Dendritic cell treated with granulocyte-macrophage colony-stimulating factor and Interleukin-4, amounts not matched to agents 40 ng/mL and 50 ng/mL, for 4 days (primary cell): ENCODE data around the gene CMSS1.

ENCODE experiments used
- H3K27ac Mint-ChIP-seq: one replicate; pipeline ENCODE4 v1.8.0; 2022; ENCODE audit warnings: mild to moderate bottlenecking, mixed read lengths
- H3K27me3 Mint-ChIP-seq: one replicate; pipeline ENCODE4 v1.8.0; 2022; ENCODE audit warnings: mild to moderate bottlenecking, mixed read lengths
- H3K36me3 Mint-ChIP-seq: one replicate; pipeline ENCODE4 v1.8.0; 2022; ENCODE audit warnings: low read depth, mixed read lengths
- H3K4me1 Mint-ChIP-seq: one replicate; pipeline ENCODE4 v1.8.0; 2022; ENCODE audit warnings: low read depth, mixed read lengths
- H3K4me3 Mint-ChIP-seq: one replicate; pipeline ENCODE4 v1.8.0; 2022; ENCODE audit warnings: mild to moderate bottlenecking, moderate library complexity, mixed read lengths
- H3K9me3 Mint-ChIP-seq: one replicate; pipeline ENCODE4 v1.8.0; 2022; ENCODE audit warnings: mixed read lengths
- intact Hi-C: fragments of 100-400 bp; cut with micrococcal nuclease; formaldehyde crosslinking; loops from one replicate; pipeline ENCODE4 v1.15.0; 2022

Gene CMSS1

GRCh38 chr3:99940350-99940749 is 122.7 kb downstream of the CMSS1 start:
- no peak overlapping the region for H3K4me3 Mint-ChIP-seq
- no peaks in the 10 kb centered on the region for H3K36me3 Mint-ChIP-seq
- intact Hi-C loops, result no loop called here
- no peaks in the 10 kb centered on the region for H3K27me3 Mint-ChIP-seq
- no peak overlapping the region for H3K27ac Mint-ChIP-seq
- H3K4me1 Mint-ChIP-seq, result no peaks in the 10 kb centered on the region
- no peaks in the 10 kb centered on the region for H3K9me3 Mint-ChIP-seq

- no peaks in the 10 kb centered on the region for H3K27me3 Mint-ChIP-seq
- H3K9me3 Mint-ChIP-seq, result no peaks in the 10 kb centered on the region
- intact Hi-C loops, result no loop called here
- H3K27ac Mint-ChIP-seq, result no peak overlapping the region
- H3K36me3 Mint-ChIP-seq, result no peaks in the 10 kb centered on the region
- no peak overlapping the region for H3K4me3 Mint-ChIP-seq
- H3K4me1 Mint-ChIP-seq, result no peaks in the 10 kb centered on the region
Measured at GRCh38 chr3:99941211-99941610, 123.5 kb downstream of the CMSS1 start.

GRCh38 chr3:99943931-99944761 is 126.5 kb downstream of the CMSS1 start:
- Mint-ChIP-seq H3K4me1 (no peaks in the 10 kb centered on the region), H3K4me3 (no peak overlapping the region)
- intact Hi-C loops, result no loop called here

GRCh38 chr3:99945328-99945995 is 127.8 kb downstream of the CMSS1 start:
- Mint-ChIP-seq H3K27me3 (no peaks in the 10 kb centered on the region), H3K27ac (no peak overlapping the region), H3K36me3 (no peaks in the 10 kb centered on the region), H3K9me3 (no peaks in the 10 kb centered on the region), H3K4me1 (peaks cover 3% of the 10 kb centered on the region), H3K4me3 (no peak overlapping the region)
- intact Hi-C loops, result no loop called here

More at GRCh38 chr3:99943931-99944761, 126.5 kb downstream of the CMSS1 start:
- Mint-ChIP-seq H3K36me3 (no peaks in the 10 kb centered on the region), H3K27ac (no peak overlapping the region), H3K27me3 (no peaks in the 10 kb centered on the region), H3K9me3 (no peaks in the 10 kb centered on the region)

GRCh38 chr3:99947356-99947755 is 129.7 kb downstream of the CMSS1 start:
- Mint-ChIP-seq H3K4me3 (no peak overlapping the region), H3K4me1 (peaks cover 11% of the 10 kb centered on the region), H3K27ac (no peak overlapping the region), H3K27me3 (no peaks in the 10 kb centered on the region), H3K36me3 (no peaks in the 10 kb centered on the region), H3K9me3 (no peaks in the 10 kb centered on the region)
- intact Hi-C loops, result no loop called here

GRCh38 chr3:99948467-99949089 is 130.9 kb downstream of the CMSS1 start:
- no peak overlapping the region for H3K4me3 Mint-ChIP-seq
- no peaks in the 10 kb centered on the region for H3K27me3 Mint-ChIP-seq
- peak overlapping the region; percentile 24 for H3K27ac Mint-ChIP-seq
- H3K4me1 Mint-ChIP-seq, result peaks cover 11% of the 10 kb centered on the region
- H3K9me3 Mint-ChIP-seq, result no peaks in the 10 kb centered on the region
- no peaks in the 10 kb centered on the region for H3K36me3 Mint-ChIP-seq
- intact Hi-C loops, result no loop called here

- no peak overlapping the region for H3K27ac Mint-ChIP-seq
- H3K9me3 Mint-ChIP-seq, result no peaks in the 10 kb centered on the region
- no peaks in the 10 kb centered on the region for H3K36me3 Mint-ChIP-seq
- H3K4me3 Mint-ChIP-seq, result no peak overlapping the region
- no peaks in the 10 kb centered on the region for H3K27me3 Mint-ChIP-seq
- intact Hi-C loops, result no loop called here
- H3K4me1 Mint-ChIP-seq, result peaks cover 11% of the 10 kb centered on the region
Measured at GRCh38 chr3:99949956-99950670, 132.5 kb downstream of the CMSS1 start.

- Mint-ChIP-seq H3K9me3 (no peaks in the 10 kb centered on the region), H3K27me3 (no peaks in the 10 kb centered on the region), H3K4me1 (peaks cover 11% of the 10 kb centered on the region), H3K36me3 (no peaks in the 10 kb centered on the region), H3K4me3 (no peak overlapping the region), H3K27ac (no peak overlapping the region)
- intact Hi-C loops, result no loop called here
Measured at GRCh38 chr3:99950921-99951320, 133.3 kb downstream of the CMSS1 start.

- H3K27me3 Mint-ChIP-seq, result no peaks in the 10 kb centered on the region
- H3K36me3 Mint-ChIP-seq, result no peaks in the 10 kb centered on the region
- no peak overlapping the region for H3K4me3 Mint-ChIP-seq
- H3K4me1 Mint-ChIP-seq, result peaks cover 13% of the 10 kb centered on the region
- no peaks in the 10 kb centered on the region for H3K9me3 Mint-ChIP-seq
- H3K27ac Mint-ChIP-seq, result no peak overlapping the region
- intact Hi-C loops, result no loop called here
Measured at GRCh38 chr3:99951701-99952100, 134.0 kb downstream of the CMSS1 start.

GRCh38 chr3:99952306-99952705 is 134.6 kb downstream of the CMSS1 start:
- intact Hi-C loops, result no loop called here
- H3K36me3 Mint-ChIP-seq, result no peaks in the 10 kb centered on the region
- peaks cover 15% of the 10 kb centered on the region for H3K4me1 Mint-ChIP-seq
- H3K27ac Mint-ChIP-seq, result no peak overlapping the region
- no peaks in the 10 kb centered on the region for H3K9me3 Mint-ChIP-seq
- no peaks in the 10 kb centered on the region for H3K27me3 Mint-ChIP-seq
- H3K4me3 Mint-ChIP-seq, result no peak overlapping the region

- no peaks in the 10 kb centered on the region for H3K9me3 Mint-ChIP-seq
- H3K4me3 Mint-ChIP-seq, result no peak overlapping the region
- H3K4me1 Mint-ChIP-seq, result peaks cover 15% of the 10 kb centered on the region
- H3K27me3 Mint-ChIP-seq, result no peaks in the 10 kb centered on the region
- H3K27ac Mint-ChIP-seq, result no peak overlapping the region
- H3K36me3 Mint-ChIP-seq, result no peaks in the 10 kb centered on the region
- intact Hi-C loops, result no loop called here
Measured at GRCh38 chr3:99953596-99953995, 135.9 kb downstream of the CMSS1 start.

GRCh38 chr3:99954914-99955644 is 137.4 kb downstream of the CMSS1 start:
- Mint-ChIP-seq H3K4me3 (no peak overlapping the region), H3K4me1 (peaks cover 15% of the 10 kb centered on the region), H3K27ac (no peak overlapping the region), H3K36me3 (no peaks in the 10 kb centered on the region), H3K9me3 (no peaks in the 10 kb centered on the region), H3K27me3 (no peaks in the 10 kb centered on the region)
- intact Hi-C loops, result no loop called here

- no peaks in the 10 kb centered on the region for H3K36me3 Mint-ChIP-seq
- no peaks in the 10 kb centered on the region for H3K27me3 Mint-ChIP-seq
- intact Hi-C loops, result no loop called here
- peaks cover 7% of the 10 kb centered on the region for H3K4me1 Mint-ChIP-seq
- H3K27ac Mint-ChIP-seq, result no peak overlapping the region
- no peaks in the 10 kb centered on the region for H3K9me3 Mint-ChIP-seq
- no peak overlapping the region for H3K4me3 Mint-ChIP-seq
Measured at GRCh38 chr3:99955773-99956562, 138.3 kb downstream of the CMSS1 start.
